Neural crest cell (in vitro differentiated cells): ENCODE results near the gene SSTR5. TPM values are rescaled to one million over a fixed set of nuclear protein-coding genes. Genes with fewer than 3 reads are reported as not detected.

Source experiments
- DNase-seq: peaks from one replicate; pipeline ENCODE4 v3.0.0; 2021; ENCODE audit warnings: low read depth, mixed read lengths, low spot score
- H3K27ac Mint-ChIP-seq: one replicate; pipeline ENCODE4 v1.8.0; 2021; ENCODE audit warnings: mild to moderate bottlenecking, mixed read lengths; ENCODE audit not compliant: unreplicated experiment
- H3K27me3 Mint-ChIP-seq: 2 replicates; pipeline ENCODE4 v1.8.0; 2021; ENCODE audit warnings: low read depth, mild to moderate bottlenecking, mixed read lengths
- H3K36me3 Mint-ChIP-seq: 2 replicates; pipeline ENCODE4 v1.8.0; 2021; ENCODE audit warnings: low read depth, mild to moderate bottlenecking, mixed read lengths
- H3K4me1 Mint-ChIP-seq: 2 replicates; pipeline ENCODE4 v1.8.0; 2021; ENCODE audit warnings: mixed read lengths
- H3K4me3 Mint-ChIP-seq: one replicate; pipeline ENCODE4 v1.8.0; 2021; ENCODE audit warnings: mild to moderate bottlenecking, mixed read lengths
- H3K9me3 Mint-ChIP-seq: 2 replicates; pipeline ENCODE4 v1.8.0; 2021; ENCODE audit warnings: mixed read lengths
- total RNA-seq: library from RNA; stranded (reverse); gene quantifications from 2 replicates; pipeline ENCODE4 v1.2.1, GENCODE V29; 2021
- TF ChIP-seq, protein P1 (sequence below): fragments of 200-600 bp; sonication (generic); conservative IDR thresholded peaks from 2 replicates; pipeline ENCODE4 v1.5.0; 2021; ENCODE audit warnings: antibody characterized with exemption, mild to moderate bottlenecking

The SSTR5 gene
- total RNA-seq, 1 donor from 2014 or later, result not detected

DNA sequence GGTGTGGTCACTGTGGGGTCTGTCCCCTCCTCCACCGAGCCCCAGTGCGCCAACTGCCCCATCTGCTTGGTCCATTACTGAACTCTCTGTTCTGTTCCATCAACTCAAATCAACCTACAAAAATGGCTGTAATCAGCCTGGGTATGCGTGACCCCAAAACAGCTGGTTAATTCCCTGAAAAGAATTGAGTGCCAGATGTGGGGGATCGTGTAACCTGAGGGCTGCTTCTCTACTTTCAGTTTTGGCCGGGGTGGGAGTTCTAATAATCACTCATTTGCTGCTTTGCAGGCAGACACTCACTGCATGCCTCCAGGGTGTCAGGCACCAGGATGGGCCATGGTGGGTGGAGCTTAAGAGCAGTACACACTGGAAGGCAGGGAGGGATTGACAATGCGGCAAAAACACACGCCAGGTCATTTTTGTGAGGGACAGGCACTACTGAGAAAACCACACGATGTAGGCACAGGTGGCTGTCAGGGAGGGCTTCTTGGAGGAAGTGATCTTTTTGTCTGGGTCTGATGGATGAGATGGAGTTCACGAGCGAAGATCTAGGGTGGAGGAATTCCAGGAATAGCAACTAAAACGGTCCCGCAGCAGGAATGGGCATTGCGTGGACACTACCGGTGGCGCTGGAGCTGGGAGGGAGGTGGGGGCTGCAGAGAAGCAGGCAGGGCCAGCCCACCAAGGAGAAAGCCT is 30.4 kb upstream of the SSTR5 start:
- no peak overlapping the region for H3K4me3 Mint-ChIP-seq
- H3K9me3 Mint-ChIP-seq, result no peaks in the 10 kb centered on the region
- no peak overlapping the region for H3K27ac Mint-ChIP-seq
- peaks cover 2% of the 10 kb centered on the region for H3K27me3 Mint-ChIP-seq
- TF ChIP-seq, protein P1, sequence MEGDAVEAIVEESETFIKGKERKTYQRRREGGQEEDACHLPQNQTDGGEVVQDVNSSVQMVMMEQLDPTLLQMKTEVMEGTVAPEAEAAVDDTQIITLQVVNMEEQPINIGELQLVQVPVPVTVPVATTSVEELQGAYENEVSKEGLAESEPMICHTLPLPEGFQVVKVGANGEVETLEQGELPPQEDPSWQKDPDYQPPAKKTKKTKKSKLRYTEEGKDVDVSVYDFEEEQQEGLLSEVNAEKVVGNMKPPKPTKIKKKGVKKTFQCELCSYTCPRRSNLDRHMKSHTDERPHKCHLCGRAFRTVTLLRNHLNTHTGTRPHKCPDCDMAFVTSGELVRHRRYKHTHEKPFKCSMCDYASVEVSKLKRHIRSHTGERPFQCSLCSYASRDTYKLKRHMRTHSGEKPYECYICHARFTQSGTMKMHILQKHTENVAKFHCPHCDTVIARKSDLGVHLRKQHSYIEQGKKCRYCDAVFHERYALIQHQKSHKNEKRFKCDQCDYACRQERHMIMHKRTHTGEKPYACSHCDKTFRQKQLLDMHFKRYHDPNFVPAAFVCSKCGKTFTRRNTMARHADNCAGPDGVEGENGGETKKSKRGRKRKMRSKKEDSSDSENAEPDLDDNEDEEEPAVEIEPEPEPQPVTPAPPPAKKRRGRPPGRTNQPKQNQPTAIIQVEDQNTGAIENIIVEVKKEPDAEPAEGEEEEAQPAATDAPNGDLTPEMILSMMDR, result no peak
- no peak for DNase-seq
- H3K36me3 Mint-ChIP-seq, result no peaks in the 10 kb centered on the region
- peaks cover 3% of the 10 kb centered on the region for H3K4me1 Mint-ChIP-seq

DNA sequence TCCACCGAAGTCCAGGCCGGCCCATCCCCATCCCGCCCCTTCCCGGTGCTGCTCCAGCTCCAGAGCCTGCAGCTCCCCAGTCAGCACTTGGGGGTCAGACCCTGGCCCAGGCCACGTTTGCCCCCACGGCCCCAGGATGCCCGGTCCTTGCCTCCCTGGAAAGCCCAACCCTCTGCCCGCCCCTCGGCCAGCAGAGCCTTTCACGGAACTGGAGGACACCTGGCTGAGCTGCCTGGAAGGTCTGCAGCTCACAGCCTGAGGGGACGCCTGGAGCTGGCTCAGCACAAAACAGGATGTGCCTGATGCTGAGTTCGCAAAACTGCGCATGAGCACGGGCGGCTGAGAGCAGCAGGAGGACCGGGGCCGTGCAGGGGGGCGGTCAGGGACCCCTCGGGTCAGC is 29.7 kb upstream of the SSTR5 start:
- no peaks in the 10 kb centered on the region for H3K36me3 Mint-ChIP-seq
- H3K27ac Mint-ChIP-seq, result no peak overlapping the region
- peaks cover 2% of the 10 kb centered on the region for H3K27me3 Mint-ChIP-seq
- H3K4me1 Mint-ChIP-seq, result peaks cover 3% of the 10 kb centered on the region
- DNase-seq, result no peak
- no peak overlapping the region for H3K4me3 Mint-ChIP-seq
- TF ChIP-seq, protein P1, result no peak
- H3K9me3 Mint-ChIP-seq, result no peaks in the 10 kb centered on the region

DNA sequence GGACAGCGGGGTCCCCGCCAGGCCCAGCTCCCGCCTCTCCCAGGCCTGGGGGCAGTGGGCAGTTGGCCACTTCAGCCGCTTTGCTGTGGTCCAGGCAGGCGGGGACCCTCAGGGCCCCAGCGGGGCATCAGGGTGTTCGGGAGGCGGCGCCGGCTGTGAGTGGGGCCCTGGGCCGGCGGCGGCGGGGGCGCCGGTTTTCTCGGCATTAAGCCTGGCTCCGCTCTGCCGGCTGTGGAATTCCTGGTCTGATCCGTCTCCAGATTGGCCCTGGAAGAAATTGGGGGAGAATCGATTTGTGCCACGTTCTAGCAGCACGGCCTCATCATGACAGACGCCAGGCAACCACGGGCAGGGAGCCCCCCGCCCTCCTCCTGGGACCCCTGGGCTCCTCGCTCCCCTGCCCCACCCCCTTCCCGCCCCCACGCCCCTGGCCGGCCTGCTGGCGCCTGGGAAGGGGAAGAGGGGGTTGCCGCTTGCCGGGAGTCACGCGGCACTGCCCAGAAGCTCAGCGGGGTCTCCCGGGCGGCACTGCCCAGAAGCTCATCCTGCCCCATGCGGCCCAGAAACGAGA is 28.6 kb upstream of the SSTR5 start:
- H3K9me3 Mint-ChIP-seq, result no peaks in the 10 kb centered on the region
- peaks cover 2% of the 10 kb centered on the region for H3K27me3 Mint-ChIP-seq
- TF ChIP-seq, protein P1, result no peak
- H3K36me3 Mint-ChIP-seq, result no peaks in the 10 kb centered on the region
- DNase-seq, result no peak
- H3K4me3 Mint-ChIP-seq, result no peak overlapping the region
- peaks cover 3% of the 10 kb centered on the region for H3K4me1 Mint-ChIP-seq
- H3K27ac Mint-ChIP-seq, result no peak overlapping the region

DNA sequence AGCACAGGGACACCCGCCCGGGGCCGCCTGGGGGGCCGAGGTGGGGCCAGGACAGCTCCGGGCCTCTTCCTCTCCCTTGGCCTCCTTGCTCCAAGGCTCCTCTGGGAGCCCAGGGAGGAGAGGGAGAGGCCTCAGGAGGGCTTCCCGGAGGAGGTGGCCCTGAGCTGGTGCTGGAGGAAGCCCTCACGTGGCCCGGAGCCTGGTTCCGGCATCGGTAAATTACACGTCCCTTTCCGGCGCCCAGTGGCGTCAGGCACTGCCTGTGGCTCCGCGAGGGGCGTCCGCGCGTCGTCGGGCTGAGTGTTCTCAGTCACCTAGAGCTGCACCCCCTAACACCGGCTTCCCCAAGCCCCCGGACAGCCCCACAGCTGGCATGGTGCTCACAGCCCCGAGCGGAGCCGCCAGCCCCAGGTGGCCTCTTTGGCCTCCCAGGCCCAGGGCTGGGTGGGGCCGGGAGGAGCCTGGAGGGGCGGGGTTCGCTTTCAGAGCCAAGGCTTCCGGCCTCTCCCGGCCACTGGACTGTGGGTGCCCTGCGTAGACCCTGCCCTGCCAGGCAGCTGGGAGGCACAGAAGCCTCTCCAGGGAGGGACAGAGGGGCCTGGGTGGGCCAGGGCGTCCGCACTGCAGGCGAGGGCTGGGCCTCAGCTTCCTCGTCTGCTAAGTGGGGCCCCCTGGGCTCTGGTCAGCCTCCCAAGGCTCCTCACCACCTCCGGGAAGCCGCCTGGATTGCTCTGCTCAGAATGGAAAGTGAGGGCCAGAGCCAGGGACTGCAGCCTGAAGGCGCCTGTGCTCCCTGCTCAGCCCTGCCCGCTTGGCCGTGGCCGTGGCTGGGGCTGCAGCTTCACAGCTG is 27.9 kb upstream of the SSTR5 start:
- DNase-seq, result no peak
- H3K27me3 Mint-ChIP-seq, result peaks cover 2% of the 10 kb centered on the region
- no peaks in the 10 kb centered on the region for H3K36me3 Mint-ChIP-seq
- peaks cover 3% of the 10 kb centered on the region for H3K4me1 Mint-ChIP-seq
- no peak overlapping the region for H3K4me3 Mint-ChIP-seq
- H3K27ac Mint-ChIP-seq, result no peak overlapping the region
- TF ChIP-seq, protein P1, result no peak
- H3K9me3 Mint-ChIP-seq, result no peaks in the 10 kb centered on the region

DNA sequence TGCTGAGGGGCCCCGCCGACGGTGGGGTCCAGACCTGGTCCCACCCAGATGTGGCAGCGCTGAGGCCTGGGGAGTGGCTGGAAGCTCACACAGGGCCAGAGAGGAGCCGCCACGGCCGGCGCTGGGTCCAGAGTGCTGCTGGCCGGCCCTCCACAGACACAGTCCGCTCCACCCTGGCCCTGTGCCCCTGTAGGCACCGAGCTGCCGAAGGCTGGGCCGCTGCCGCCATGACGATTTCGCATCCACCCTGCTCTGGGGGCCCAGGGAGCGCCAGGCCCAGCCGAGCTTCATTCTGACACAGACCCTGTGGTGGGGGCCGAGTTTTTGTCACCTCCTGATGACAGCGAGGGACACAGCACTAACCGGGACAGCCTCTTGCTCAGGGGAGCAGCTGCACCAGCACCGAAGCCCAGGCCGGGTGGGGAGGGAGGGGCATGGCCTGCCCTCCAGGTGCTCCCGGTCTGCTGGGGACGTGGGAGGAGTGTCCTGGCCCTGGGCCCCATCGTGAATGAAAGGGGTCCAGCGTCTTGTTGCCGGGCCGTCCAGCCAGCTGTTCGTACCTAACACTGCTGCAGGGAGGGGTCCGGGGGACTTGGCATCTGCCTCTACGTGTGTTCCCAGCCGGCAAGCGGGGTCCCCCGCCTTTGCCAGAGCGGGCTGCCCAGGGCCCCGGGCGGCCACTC is 27.1 kb upstream of the SSTR5 start:
- TF ChIP-seq, protein P1, result no peak
- Mint-ChIP-seq H3K4me1 (peaks cover 3% of the 10 kb centered on the region), H3K4me3 (no peak overlapping the region), H3K9me3 (no peaks in the 10 kb centered on the region), H3K27me3 (peaks cover 2% of the 10 kb centered on the region), H3K36me3 (no peaks in the 10 kb centered on the region), H3K27ac (no peak overlapping the region)
- no peak for DNase-seq
